Mammary epithelial cell (primary cell): ENCODE data around the gene AKAP13.

Source experiments
- CTCF ChIP-seq, 2 donors: IDR thresholded peaks in 1 of 2; conservative IDR thresholded peaks in 1 of 2; 2 replicates each; pipeline ENCODE4 v1.5.1; 2011 to 2012; ENCODE audit warnings: inconsistent platforms in 2 of 2, low read length in 2 of 2, mild to moderate bottlenecking in 2 of 2, control low read depth in 1 of 2, low read depth in 1 of 2; ENCODE audit not compliant: insufficient read depth in 1 of 2; ENCODE audit errors: extremely low read depth in 1 of 2
- EZH2 ChIP-seq: IDR thresholded peaks from 2 replicates; pipeline ENCODE4 v1.6.1; 2012; ENCODE audit warnings: low read length, inconsistent platforms, borderline replicate concordance

DNA sequence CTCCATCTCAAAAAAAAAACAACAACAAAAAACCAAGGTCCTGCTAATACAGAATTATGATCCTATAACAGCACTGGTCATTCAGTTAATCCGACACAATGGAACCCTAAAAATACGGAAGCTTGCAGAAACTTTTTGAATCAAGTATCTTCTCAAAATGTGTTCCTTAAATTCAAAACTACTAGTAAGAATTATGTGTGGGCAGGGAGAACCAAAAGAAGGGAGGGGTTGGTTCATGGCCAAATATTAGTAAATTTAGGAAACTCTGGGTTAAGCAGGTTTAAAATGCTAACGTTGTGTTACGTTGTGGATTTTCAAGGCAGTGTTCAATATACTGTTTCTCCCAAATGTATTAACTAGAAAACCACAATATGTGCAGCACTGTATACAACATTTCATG is 298.8 kb downstream of the AKAP13 start:
- TF ChIP-seq CTCF (conservative IDR thresholded peaks at IDR 0.05 in 1 of 2, IDR thresholded peaks at IDR 0.05 in 1 of 2; ENCODE audit: extremely low read depth in 1 of 2, insufficient read depth in 1 of 2, low read depth in 1 of 2, low read length in 2 of 2) (no peak), EZH2 (no peak)
